ENCODE results near the gene RECK.

The RECK gene

DNA sequence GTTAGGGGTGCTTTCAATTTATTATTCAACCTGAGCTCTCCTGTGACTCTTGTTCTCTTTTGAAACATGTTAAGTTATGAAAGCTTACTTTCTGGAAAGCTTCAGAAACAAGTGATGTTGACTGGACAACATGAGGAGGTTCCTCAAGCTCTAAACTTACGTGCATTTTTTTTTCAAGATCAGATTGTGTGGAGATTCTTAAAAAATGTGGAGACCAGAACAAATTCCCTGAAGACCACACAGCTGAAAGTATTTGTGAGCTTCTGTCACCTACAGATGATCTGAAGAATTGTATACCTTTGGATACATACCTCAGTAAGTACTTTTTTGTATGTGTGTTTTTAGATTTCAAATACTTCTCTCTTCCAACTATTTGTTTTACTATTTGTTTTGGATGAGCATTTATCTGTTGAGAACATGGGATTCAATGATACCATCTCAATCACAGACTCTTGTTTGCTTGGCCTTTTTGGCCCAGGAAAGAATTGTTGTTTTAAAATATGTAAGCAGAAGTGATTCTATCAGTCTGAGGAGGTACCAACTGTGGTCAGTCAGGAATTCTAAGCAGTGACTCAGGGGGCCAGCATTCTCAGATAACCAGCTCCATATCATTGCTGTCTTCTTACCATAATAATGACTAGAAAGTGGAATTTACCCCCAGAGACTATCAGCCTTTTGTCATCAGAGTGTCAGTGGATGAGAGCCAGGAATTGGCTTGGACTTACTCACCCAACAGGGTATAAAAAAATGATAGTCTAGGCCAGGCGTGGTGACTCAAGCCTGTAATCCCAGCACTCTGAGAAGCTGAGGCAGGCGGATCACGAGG, 65.4 kb downstream of the RECK start:
- no peak overlapping the region for H3K9ac ChIP-seq (ENCODE audit: insufficient read length, low read depth)
- H3K9me3 ChIP-seq (ENCODE audit: insufficient read depth, low read length): no peaks in the 10 kb centered on the region
- H3K27me3 ChIP-seq (ENCODE audit: insufficient read depth, insufficient read length): no peaks in the 10 kb centered on the region
- no peak for TF ChIP-seq YY1 (IDR thresholded peaks at IDR 0.05; ENCODE audit: insufficient read depth, insufficient read length)
- no peak for TF ChIP-seq ZNF274 (IDR thresholded peaks at IDR 0.05; ENCODE audit: low read depth, low read length)
- TF ChIP-seq SUZ12 (IDR thresholded peaks at IDR 0.05; ENCODE audit: extremely low read depth, insufficient read depth, insufficient read length): no peak
- DNase-seq (ENCODE audit: low read depth, low spot score): peak; percentile 50
- H3K4me3 ChIP-seq (ENCODE audit: insufficient read length, low read depth): no peak overlapping the region
- H3K36me3 ChIP-seq (ENCODE audit: insufficient read depth, insufficient read length, low read length): no peaks in the 10 kb centered on the region
- H3K4me1 ChIP-seq (ENCODE audit: insufficient read depth, insufficient read length): no peaks in the 10 kb centered on the region

DNA sequence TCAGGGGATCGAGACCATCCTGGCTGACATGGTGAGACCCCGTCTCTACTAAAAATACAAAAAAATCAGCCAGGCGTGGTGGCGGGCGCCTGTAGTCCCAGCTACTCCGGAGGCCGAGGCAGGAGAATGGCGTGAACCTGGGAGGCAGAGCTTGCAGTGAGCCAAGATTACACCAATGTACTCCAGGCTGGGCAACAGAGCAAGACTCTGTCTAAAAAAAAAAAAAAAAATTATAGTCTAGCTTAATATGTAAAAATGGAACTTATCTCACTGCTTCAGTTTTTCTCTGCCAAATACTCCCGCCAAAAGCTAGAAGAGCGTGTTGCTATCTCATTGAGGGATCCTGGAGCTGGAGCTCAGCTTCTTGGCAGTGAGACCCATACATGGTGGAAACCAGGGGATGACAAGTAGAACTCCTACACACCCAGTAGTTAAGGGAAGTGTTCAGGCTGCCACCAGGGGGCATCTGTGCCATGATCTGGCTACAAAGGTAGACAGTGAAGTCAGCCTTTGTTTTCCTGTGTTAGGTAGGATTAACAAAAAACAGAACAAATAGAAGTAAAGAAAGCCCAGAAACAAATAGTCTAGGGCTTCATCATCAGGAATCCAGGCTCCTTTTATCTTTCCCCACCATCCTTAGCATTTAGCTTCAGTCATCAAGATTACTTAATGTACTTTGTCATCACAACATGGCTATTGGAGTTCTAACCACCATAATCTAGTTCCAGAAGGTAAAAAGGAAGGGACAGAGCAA, 66.2 kb downstream of the RECK start:
- no peaks in the 10 kb centered on the region for H3K36me3 ChIP-seq (ENCODE audit: insufficient read depth, insufficient read length, low read length)
- H3K27me3 ChIP-seq (ENCODE audit: insufficient read depth, insufficient read length): no peaks in the 10 kb centered on the region
- peak; percentile 76 for DNase-seq (ENCODE audit: low read depth, low spot score)
- H3K9me3 ChIP-seq (ENCODE audit: insufficient read depth, low read length): no peaks in the 10 kb centered on the region
- no peaks in the 10 kb centered on the region for H3K4me1 ChIP-seq (ENCODE audit: insufficient read depth, insufficient read length)
- no peak overlapping the region for H3K9ac ChIP-seq (ENCODE audit: insufficient read length, low read depth)
- no peak overlapping the region for H3K4me3 ChIP-seq (ENCODE audit: insufficient read length, low read depth)
- TF ChIP-seq SUZ12 (IDR thresholded peaks at IDR 0.05; ENCODE audit: extremely low read depth, insufficient read depth, insufficient read length) (no peak), ZNF274 (IDR thresholded peaks at IDR 0.05; ENCODE audit: low read depth, low read length) (no peak)

DNA sequence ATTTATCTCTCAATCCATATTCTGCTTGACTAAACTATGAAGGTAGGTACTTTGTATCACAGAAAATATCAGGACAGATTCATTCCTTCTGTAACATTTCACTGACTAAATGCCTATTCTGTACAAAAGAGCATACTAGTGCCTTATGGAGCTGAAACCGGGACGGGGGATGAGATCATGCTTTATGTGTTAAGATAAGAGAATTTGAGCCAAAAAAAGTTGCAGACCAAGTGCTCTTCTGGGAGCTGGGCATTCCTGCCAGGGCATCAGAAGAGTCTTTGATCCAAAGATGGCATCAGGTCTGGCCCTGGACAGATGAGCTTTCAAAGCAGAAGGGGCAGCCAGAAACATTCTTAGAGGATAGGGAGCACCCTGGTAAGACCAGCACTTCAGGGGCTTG, 72.4 kb downstream of the RECK start:
- no peak for TF ChIP-seq ZNF274 (IDR thresholded peaks at IDR 0.05; ENCODE audit: low read depth, low read length)
- TF ChIP-seq YY1 (IDR thresholded peaks at IDR 0.05; ENCODE audit: insufficient read depth, insufficient read length): no peak
- no peak for TF ChIP-seq SUZ12 (IDR thresholded peaks at IDR 0.05; ENCODE audit: extremely low read depth, insufficient read depth, insufficient read length)
- Histone ChIP-seq H3K9ac (ENCODE audit: insufficient read length, low read depth) (no peak overlapping the region), H3K4me1 (ENCODE audit: insufficient read depth, insufficient read length) (no peaks in the 10 kb centered on the region), H3K4me3 (ENCODE audit: insufficient read length, low read depth) (no peak overlapping the region), H3K9me3 (ENCODE audit: insufficient read depth, low read length) (no peaks in the 10 kb centered on the region), H3K36me3 (ENCODE audit: insufficient read depth, insufficient read length, low read length) (peaks cover 15% of the 10 kb centered on the region), H3K27me3 (ENCODE audit: insufficient read depth, insufficient read length) (no peaks in the 10 kb centered on the region)
- no peak for DNase-seq (ENCODE audit: low read depth, low spot score)

DNA sequence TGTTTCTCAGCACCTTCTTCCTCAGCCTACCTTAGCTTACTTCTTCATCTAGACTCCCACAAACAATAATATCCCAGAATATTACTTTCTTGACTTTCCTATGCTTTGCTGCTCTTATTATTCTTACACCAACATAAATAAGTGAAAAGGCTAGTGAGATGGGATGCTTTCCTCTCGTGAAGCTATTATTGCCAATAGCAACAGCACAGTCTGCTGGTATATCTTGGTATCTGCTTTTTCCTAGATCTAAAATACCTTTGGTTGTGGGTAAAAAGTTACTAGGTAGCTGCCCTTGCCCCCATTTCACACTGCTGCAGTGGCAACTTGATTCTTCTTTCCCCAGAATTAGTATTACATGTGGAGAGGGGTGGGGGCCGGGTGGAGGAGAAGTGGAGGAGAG, 73.7 kb downstream of the RECK start:
- H3K36me3 ChIP-seq (ENCODE audit: insufficient read depth, insufficient read length, low read length): peaks cover 15% of the 10 kb centered on the region
- H3K9ac ChIP-seq (ENCODE audit: insufficient read length, low read depth): no peak overlapping the region
- no peaks in the 10 kb centered on the region for H3K4me1 ChIP-seq (ENCODE audit: insufficient read depth, insufficient read length)
- no peak for DNase-seq (ENCODE audit: low read depth, low spot score)
- no peak for TF ChIP-seq YY1 (IDR thresholded peaks at IDR 0.05; ENCODE audit: insufficient read depth, insufficient read length)
- TF ChIP-seq SUZ12 (IDR thresholded peaks at IDR 0.05; ENCODE audit: extremely low read depth, insufficient read depth, insufficient read length): no peak
- no peak for TF ChIP-seq ZNF274 (IDR thresholded peaks at IDR 0.05; ENCODE audit: low read depth, low read length)
- no peak overlapping the region for H3K4me3 ChIP-seq (ENCODE audit: insufficient read length, low read depth)
- no peaks in the 10 kb centered on the region for H3K27me3 ChIP-seq (ENCODE audit: insufficient read depth, insufficient read length)
- H3K9me3 ChIP-seq (ENCODE audit: insufficient read depth, low read length): no peaks in the 10 kb centered on the region

DNA sequence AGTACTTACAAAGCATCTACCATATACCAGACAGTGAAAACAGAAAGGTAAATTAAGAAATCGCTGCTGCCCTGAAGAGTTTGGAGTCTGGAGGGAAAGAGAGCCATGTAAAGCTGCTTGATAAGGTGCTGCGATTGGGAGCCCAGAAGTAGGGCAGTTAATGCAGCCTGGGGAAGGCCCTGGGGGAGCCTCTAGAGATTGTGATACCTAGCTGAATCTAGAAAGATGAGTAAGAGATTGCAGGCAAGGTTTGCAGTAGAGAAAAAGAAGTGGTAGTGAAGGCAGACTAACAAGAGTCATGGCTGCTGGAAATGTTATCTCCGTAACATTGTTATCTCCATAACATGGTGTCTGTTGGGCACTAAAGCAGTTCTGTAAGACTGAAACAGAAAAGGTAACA, 75.8 kb downstream of the RECK start:
- H3K9me3 ChIP-seq (ENCODE audit: insufficient read depth, low read length): no peaks in the 10 kb centered on the region
- H3K4me3 ChIP-seq (ENCODE audit: insufficient read length, low read depth): no peak overlapping the region
- peaks cover 19% of the 10 kb centered on the region for H3K36me3 ChIP-seq (ENCODE audit: insufficient read depth, insufficient read length, low read length)
- H3K4me1 ChIP-seq (ENCODE audit: insufficient read depth, insufficient read length): peaks cover 6% of the 10 kb centered on the region
- no peaks in the 10 kb centered on the region for H3K27me3 ChIP-seq (ENCODE audit: insufficient read depth, insufficient read length)
- no peak for DNase-seq (ENCODE audit: low read depth, low spot score)
- no peak overlapping the region for H3K9ac ChIP-seq (ENCODE audit: insufficient read length, low read depth)
- TF ChIP-seq ZNF274 (IDR thresholded peaks at IDR 0.05; ENCODE audit: low read depth, low read length) (no peak), SUZ12 (IDR thresholded peaks at IDR 0.05; ENCODE audit: extremely low read depth, insufficient read depth, insufficient read length) (no peak), YY1 (IDR thresholded peaks at IDR 0.05; ENCODE audit: insufficient read depth, insufficient read length) (no peak)

DNA sequence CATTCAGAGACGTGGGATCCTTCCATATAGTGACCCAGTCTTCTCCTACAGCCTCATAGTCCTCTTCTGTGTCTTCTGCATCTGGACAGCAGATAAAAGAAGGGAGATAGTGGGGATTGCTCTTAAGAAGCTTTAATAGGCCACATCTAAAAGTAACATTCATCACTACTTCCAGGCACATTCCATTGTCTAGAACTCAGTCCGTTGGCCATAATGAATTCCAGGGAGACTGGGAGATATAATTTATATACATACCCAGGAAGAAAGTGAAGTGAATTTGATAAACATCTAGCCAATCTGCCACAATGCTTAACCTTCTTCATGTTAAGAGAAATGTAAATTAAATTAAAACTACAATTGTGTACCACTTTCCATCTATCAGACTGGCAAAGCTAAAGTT, 77.3 kb downstream of the RECK start:
- Histone ChIP-seq H3K9me3 (ENCODE audit: insufficient read depth, low read length) (no peaks in the 10 kb centered on the region), H3K36me3 (ENCODE audit: insufficient read depth, insufficient read length, low read length) (peaks cover 25% of the 10 kb centered on the region), H3K27me3 (ENCODE audit: insufficient read depth, insufficient read length) (no peaks in the 10 kb centered on the region), H3K9ac (ENCODE audit: insufficient read length, low read depth) (no peak overlapping the region), H3K4me1 (ENCODE audit: insufficient read depth, insufficient read length) (peaks cover 10% of the 10 kb centered on the region), H3K4me3 (ENCODE audit: insufficient read length, low read depth) (no peak overlapping the region)
- TF ChIP-seq YY1 (IDR thresholded peaks at IDR 0.05; ENCODE audit: insufficient read depth, insufficient read length) (no peak), ZNF274 (IDR thresholded peaks at IDR 0.05; ENCODE audit: low read depth, low read length) (no peak), SUZ12 (IDR thresholded peaks at IDR 0.05; ENCODE audit: extremely low read depth, insufficient read depth, insufficient read length) (no peak)
- no peak for DNase-seq (ENCODE audit: low read depth, low spot score)

DNA sequence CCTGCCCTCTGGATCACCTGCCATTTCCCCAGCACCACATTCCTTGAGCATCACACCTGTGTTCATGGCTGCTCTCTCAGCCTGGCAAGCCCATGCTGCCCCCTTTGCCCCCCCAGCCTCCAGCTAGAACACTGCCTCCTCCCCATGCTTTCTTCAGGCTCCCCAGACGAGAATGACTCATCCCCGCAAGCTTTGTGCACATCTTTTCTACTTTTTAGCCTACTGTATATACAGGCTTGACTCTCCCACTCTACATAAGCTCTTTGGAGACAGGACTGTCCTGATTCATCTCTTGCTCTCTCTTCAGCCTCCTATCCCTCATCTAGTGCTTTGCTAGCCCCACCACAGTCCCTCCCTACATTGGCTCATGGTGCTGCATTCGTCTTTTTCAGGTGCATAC, 79.9 kb downstream of the RECK start:
- peaks cover 22% of the 10 kb centered on the region for H3K36me3 ChIP-seq (ENCODE audit: insufficient read depth, insufficient read length, low read length)
- TF ChIP-seq YY1 (IDR thresholded peaks at IDR 0.05; ENCODE audit: insufficient read depth, insufficient read length) (no peak), SUZ12 (IDR thresholded peaks at IDR 0.05; ENCODE audit: extremely low read depth, insufficient read depth, insufficient read length) (no peak)

More for the DNA sequence above, 79.9 kb downstream of the RECK start:
- Histone ChIP-seq H3K9ac (ENCODE audit: insufficient read length, low read depth) (no peak overlapping the region), H3K4me1 (ENCODE audit: insufficient read depth, insufficient read length) (peaks cover 10% of the 10 kb centered on the region), H3K4me3 (ENCODE audit: insufficient read length, low read depth) (no peak overlapping the region), H3K27me3 (ENCODE audit: insufficient read depth, insufficient read length) (no peaks in the 10 kb centered on the region), H3K9me3 (ENCODE audit: insufficient read depth, low read length) (no peaks in the 10 kb centered on the region)
- DNase-seq (ENCODE audit: low read depth, low spot score): no peak

Data from NT2/D1 (cell line).